Type B pancreatic cell (in vitro differentiated cells): ENCODE measurements around the gene SPSB4. TPM values are rescaled to one million over a fixed set of nuclear protein-coding genes. Genes with fewer than 3 reads are reported as not detected.

Source experiments
- DNase-seq: peaks from one replicate; pipeline ENCODE4 v3.0.0; 2021; ENCODE audit warnings: mixed read lengths; ENCODE audit not compliant: unreplicated experiment; ENCODE audit errors: extremely low spot score
- H3K27ac Mint-ChIP-seq: 2 replicates; pipeline ENCODE4 v1.8.0; 2021; ENCODE audit warnings: mild to moderate bottlenecking, mixed read lengths
- H3K27me3 Mint-ChIP-seq: 2 replicates; pipeline ENCODE4 v1.8.0; 2021; ENCODE audit warnings: mixed read lengths
- H3K36me3 Mint-ChIP-seq: 2 replicates; pipeline ENCODE4 v1.8.0; 2021; ENCODE audit warnings: mixed read lengths
- H3K4me1 Mint-ChIP-seq: one replicate; pipeline ENCODE4 v1.8.0; 2021; ENCODE audit warnings: mixed read lengths; ENCODE audit not compliant: unreplicated experiment
- H3K4me3 Mint-ChIP-seq: 2 replicates; pipeline ENCODE4 v1.8.0; 2021; ENCODE audit warnings: mild to moderate bottlenecking, mixed read lengths
- H3K9me3 Mint-ChIP-seq: 2 replicates; pipeline ENCODE4 v1.8.0; 2021; ENCODE audit warnings: mixed read lengths
- total RNA-seq: library from RNA; stranded (reverse); gene quantifications from 2 replicates; pipeline ENCODE4 v1.2.1, GENCODE V29; 2021; ENCODE audit warnings: low replicate concordance
- TF ChIP-seq, protein P1 (sequence below): fragments of 200-600 bp; sonication (generic); conservative IDR thresholded peaks from 2 replicates; pipeline ENCODE4 v1.5.0; 2021; ENCODE audit warnings: antibody characterized with exemption, mild to moderate bottlenecking

Gene SPSB4
- total RNA-seq, 1 donor from 2014 or later = 23.8 TPM

DNA sequence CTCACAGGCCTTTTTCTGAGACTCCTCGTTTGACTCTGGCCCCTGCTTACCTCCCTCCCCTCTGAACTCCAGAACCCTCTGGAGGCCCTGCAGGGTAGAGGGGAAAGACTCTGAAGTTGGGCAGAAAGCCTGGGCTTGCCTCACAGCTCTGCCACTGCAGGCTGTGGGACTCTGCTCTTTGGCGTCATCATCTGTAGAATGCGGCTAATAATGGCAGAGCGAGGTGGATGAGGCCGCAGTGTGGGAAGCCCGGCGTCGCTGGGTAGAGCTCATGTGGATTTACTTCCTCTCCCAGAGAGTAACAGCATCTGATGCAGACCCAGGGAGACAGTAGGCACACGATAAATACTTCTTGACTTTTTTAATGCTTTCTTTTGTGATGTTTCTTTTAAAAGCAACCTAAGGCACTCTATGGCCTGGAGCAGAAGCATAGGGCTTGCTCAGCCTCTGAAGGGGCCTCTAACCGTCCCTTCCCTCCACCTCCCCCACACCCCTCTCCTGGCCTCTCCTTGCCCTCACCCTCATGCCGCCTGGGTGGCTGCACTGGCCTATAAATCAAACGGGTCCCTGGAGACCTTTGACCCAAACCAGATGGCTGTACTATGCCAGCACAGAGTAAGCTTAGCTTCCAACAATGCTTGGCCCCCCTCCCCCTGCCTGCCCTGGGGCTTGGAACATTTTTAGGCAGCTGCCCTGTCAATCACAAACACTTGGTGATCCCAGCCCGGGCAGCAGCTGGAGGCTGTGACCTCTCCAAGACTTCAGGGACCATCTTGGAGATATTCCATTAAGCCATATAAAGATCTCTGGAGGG, 32.9 kb downstream of the SPSB4 start:
- Mint-ChIP-seq H3K9me3 (no peaks in the 10 kb centered on the region), H3K27me3 (no peaks in the 10 kb centered on the region), H3K36me3 (no peaks in the 10 kb centered on the region), H3K27ac (peak overlapping the region; percentile 61), H3K4me1 (peaks cover 66% of the 10 kb centered on the region), H3K4me3 (peak overlapping the region; percentile 46)
- DNase-seq = no peak
- TF ChIP-seq, protein P1, sequence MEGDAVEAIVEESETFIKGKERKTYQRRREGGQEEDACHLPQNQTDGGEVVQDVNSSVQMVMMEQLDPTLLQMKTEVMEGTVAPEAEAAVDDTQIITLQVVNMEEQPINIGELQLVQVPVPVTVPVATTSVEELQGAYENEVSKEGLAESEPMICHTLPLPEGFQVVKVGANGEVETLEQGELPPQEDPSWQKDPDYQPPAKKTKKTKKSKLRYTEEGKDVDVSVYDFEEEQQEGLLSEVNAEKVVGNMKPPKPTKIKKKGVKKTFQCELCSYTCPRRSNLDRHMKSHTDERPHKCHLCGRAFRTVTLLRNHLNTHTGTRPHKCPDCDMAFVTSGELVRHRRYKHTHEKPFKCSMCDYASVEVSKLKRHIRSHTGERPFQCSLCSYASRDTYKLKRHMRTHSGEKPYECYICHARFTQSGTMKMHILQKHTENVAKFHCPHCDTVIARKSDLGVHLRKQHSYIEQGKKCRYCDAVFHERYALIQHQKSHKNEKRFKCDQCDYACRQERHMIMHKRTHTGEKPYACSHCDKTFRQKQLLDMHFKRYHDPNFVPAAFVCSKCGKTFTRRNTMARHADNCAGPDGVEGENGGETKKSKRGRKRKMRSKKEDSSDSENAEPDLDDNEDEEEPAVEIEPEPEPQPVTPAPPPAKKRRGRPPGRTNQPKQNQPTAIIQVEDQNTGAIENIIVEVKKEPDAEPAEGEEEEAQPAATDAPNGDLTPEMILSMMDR = no peak

DNA sequence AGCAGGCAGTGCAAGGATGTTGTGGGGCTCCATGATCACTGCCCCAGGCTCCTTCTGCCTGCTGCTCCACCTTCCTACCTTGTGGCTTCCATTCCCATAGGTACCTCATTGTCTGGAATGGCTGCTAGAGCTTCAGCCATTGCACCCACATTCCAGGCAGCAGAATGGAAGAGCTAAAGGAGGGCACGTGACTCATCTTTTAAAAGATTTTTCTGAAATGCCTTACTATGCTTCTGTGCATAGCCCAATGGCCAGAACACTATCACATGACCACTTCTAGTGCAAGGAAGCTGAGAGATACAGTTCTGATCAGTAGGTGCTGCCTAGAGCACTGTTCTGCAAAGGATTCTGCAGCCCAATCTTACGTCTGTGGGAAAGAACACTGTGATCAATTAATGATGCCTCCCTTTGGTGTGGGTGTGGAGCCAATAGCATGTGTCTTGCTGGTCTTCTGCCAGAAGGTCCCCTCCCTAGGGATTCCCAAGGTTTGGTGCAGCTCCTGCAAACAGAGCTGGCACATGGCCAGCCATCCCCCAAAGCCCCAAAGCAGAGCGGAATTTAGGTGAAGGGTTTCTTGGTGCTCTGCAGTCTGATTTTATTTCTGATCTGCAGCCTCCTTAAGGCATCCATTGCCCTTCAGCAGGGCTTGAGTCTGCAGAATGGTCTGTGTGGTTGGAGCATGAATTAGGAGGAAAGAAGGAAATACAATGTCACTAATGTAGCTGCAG, 34.4 kb downstream of the SPSB4 start:
- no peak overlapping the region for H3K27ac Mint-ChIP-seq
- H3K4me1 Mint-ChIP-seq = peaks cover 67% of the 10 kb centered on the region
- no peaks in the 10 kb centered on the region for H3K36me3 Mint-ChIP-seq
- H3K9me3 Mint-ChIP-seq = no peaks in the 10 kb centered on the region
- no peak for DNase-seq
- TF ChIP-seq, protein P1 = no peak
- H3K4me3 Mint-ChIP-seq = no peak overlapping the region
- no peaks in the 10 kb centered on the region for H3K27me3 Mint-ChIP-seq

DNA sequence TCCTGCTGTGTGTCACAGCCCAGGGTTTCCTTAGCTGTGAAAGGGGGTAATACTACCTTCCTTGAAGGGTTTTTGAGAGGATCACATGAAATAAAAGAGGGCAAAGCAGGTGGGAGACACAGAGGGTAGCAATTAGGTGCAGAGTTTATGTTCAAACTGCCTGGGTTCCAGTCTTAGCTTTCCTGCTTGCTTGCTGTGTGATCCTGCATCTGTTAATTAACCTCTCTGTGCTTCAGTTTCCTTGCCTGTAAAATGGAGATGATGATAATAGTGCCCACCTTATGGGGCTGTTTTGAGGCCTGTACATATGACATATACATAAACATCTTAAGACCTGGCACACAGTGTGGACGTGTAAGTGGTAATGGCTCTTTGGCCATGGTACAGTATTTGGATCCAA, 35.0 kb downstream of the SPSB4 start:
- Mint-ChIP-seq H3K9me3 (no peaks in the 10 kb centered on the region), H3K4me1 (peaks cover 66% of the 10 kb centered on the region), H3K36me3 (no peaks in the 10 kb centered on the region), H3K27me3 (no peaks in the 10 kb centered on the region), H3K27ac (no peak overlapping the region), H3K4me3 (no peak overlapping the region)
- no peak for DNase-seq
- TF ChIP-seq, protein P1 = no peak

DNA sequence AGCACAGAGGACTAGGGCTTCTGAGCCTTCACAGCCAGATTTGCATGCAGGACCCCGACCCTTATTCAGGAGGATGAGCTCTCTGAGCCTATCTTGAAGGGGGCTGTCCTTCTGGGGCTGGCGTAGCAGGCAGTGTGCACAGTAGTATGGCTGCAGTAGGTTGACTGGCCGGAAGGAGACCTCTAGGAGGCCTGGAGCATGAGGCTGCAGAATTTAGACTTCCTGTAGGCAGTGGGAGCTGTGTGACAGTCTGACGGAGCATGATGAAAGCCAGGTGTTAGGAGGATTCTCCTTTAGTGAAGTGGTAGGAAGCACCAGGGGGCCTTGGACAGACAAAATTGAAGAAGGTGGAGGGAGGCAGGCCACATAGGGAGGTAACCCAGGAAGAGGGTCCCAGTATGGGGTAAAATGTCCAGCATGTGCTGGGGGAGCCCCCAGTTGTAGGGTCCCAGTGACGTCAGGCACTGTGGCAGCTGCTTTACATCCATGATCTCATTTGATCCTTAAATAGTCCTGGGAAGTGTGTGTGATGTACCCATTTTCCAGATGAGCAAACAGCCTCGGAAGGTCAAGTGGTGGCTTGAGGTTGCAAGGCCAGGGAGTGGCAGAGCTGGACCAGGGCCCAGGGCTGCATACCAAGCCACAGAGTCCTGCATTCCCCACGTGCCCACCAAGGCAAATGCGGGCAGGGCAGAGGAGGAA, 36.1 kb downstream of the SPSB4 start:
- peak overlapping the region; percentile 32 for H3K27ac Mint-ChIP-seq
- TF ChIP-seq, protein P1 = no peak
- H3K4me1 Mint-ChIP-seq = peaks cover 68% of the 10 kb centered on the region
- H3K27me3 Mint-ChIP-seq = no peaks in the 10 kb centered on the region
- H3K9me3 Mint-ChIP-seq = no peaks in the 10 kb centered on the region
- no peak for DNase-seq
- H3K4me3 Mint-ChIP-seq = no peak overlapping the region
- H3K36me3 Mint-ChIP-seq = no peaks in the 10 kb centered on the region

DNA sequence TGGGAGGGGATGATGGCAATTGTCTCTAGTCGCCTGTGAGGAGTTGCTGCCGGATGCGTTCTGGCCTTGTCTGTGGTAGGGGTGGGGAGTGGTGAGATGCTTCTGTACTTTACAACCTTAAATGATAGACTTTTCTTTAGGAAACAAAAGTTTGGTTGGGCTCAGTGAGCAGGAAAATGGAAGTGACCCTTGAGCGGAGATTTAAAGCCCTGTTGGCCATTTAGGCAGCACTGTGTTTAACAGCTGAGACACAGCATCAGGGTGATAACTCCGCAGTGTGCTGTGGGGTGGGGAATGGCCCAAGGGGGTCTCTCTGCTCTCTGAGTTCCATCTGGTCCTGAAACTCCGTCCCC, 36.6 kb downstream of the SPSB4 start:
- DNase-seq = no peak
- Mint-ChIP-seq H3K27ac (no peak overlapping the region), H3K9me3 (no peaks in the 10 kb centered on the region)

More for the DNA sequence above, 36.6 kb downstream of the SPSB4 start:
- Mint-ChIP-seq H3K4me3 (no peak overlapping the region), H3K36me3 (no peaks in the 10 kb centered on the region), H3K4me1 (peaks cover 66% of the 10 kb centered on the region), H3K27me3 (no peaks in the 10 kb centered on the region)
- TF ChIP-seq, protein P1 = no peak
